ENCODE data around the gene TRHDE.

DNA sequence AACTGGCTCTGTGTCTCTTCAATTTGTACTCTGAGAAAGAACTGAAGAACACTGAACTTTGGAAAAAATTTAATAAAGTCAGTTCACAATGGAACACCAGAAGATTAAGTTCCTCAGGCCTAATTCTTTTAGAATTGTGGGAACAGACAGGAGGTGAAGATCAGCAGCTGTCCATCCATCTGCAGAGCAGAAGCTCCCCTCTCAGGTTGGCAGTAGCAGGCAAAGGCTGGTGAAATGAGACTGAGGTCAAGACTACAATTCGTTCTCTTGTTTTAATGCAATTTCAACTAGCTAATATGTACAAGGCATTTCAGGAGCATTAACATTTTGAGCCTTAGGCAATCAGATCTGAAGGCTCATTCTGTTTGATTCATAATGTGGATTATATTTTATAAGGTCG, 10.3 kb upstream of the TRHDE start:
- no peak for TF ChIP-seq ZNF571 (tag by site-specific recombination; IDR thresholded peaks at IDR 0.05)
- TF ChIP-seq, protein P1, sequence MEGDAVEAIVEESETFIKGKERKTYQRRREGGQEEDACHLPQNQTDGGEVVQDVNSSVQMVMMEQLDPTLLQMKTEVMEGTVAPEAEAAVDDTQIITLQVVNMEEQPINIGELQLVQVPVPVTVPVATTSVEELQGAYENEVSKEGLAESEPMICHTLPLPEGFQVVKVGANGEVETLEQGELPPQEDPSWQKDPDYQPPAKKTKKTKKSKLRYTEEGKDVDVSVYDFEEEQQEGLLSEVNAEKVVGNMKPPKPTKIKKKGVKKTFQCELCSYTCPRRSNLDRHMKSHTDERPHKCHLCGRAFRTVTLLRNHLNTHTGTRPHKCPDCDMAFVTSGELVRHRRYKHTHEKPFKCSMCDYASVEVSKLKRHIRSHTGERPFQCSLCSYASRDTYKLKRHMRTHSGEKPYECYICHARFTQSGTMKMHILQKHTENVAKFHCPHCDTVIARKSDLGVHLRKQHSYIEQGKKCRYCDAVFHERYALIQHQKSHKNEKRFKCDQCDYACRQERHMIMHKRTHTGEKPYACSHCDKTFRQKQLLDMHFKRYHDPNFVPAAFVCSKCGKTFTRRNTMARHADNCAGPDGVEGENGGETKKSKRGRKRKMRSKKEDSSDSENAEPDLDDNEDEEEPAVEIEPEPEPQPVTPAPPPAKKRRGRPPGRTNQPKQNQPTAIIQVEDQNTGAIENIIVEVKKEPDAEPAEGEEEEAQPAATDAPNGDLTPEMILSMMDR (tag by site-specific recombination; IDR thresholded peaks at IDR 0.05), result no peak
